Activated effector memory CD4-positive, alpha-beta T cell treated with anti-CD3 and anti-CD28 coated beads, Interleukin-2, amount 50 U/mL, for 16 hours (primary cell): ENCODE data around the gene BCOR.

Source experiments
- DNase-seq: peaks from one replicate; pipeline ENCODE4 v3.0.0-alpha.2; 2020

BCOR gene

DNA sequence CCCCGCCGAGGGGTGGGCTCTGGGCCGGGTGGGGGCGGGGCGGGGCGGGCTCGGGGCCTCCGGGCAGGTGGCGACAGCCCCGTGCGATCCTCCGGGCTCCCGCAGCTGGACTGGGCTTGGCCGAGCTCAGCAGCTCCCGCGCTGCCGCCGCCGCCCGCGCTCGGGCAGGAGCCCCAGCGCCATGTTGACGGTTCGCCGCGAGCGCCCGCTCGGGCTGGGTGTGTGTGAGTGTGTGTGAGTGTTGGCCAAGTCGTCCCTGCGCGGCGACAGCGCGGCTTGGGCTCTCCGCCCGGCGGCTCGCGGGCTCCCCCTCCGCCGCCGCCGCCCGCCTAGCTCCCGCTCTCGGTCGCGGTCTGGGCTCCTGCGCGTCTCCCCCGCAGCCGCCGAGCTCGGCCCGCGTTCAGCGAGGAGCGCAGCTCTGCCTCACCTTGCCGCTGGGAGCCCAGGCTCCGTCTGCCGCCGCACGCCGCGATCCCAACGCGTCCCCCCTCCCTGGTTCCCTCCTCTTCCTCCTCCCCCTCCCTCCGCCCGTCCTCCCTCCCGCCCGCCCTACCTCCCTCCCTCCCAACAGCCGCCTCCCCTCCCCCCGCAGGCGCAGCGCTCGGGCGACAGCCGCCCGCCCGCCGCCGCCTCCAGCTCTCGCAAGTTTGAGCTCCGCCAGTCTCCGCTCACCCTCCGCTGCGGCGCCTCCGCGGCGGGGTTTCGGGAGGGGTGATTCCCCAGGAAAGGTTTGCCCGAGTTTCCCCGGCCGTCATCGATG is at the start of gene BCOR:
TSS of gene BCOR (minus strand) at position 455 of the 760 bp plus-strand sequence. CDS start 20,029 bp downstream, outside the sequence.
- peak; percentile 91 for DNase-seq

DNA sequence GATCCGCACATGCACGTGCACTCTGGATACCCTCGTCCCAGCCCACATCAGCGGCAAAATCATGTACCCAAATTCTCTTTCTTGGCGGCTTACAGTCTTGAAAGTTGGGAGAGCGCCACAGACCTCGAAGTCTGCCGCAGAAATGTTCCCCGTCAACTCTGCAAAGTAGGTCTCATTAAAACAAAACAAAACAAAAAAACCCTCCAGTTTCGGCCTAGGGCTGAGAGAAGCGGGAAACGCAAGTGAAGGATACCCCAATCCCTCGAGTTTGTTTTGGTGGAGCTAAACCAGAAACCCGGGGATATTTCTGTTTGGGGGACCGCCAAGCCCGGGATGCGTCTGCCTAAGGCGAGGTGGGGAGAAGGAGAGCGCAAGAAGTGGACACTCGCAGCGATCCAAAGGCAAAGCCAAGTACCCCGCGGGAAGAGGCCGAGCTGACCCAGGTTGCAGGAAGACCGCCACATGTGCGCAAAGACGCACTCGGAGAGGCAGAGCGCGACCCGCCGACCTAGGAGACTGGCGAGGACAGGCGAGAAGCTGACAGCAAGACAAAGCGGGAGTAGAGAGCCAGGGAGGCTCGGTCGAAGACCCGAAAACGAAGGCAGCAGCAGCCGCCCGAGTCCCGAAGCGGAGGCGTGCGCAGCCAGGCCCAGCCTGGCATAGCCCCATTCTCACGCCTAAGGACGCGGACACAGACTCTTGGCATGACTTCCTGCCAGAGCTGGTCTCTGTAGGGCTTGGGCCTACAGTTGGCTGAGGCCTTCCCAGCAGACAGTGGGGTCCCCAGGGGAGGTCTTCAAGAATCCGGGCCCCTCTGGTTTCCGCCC is 49.6 kb upstream of the BCOR start:
- no peak for DNase-seq

DNA sequence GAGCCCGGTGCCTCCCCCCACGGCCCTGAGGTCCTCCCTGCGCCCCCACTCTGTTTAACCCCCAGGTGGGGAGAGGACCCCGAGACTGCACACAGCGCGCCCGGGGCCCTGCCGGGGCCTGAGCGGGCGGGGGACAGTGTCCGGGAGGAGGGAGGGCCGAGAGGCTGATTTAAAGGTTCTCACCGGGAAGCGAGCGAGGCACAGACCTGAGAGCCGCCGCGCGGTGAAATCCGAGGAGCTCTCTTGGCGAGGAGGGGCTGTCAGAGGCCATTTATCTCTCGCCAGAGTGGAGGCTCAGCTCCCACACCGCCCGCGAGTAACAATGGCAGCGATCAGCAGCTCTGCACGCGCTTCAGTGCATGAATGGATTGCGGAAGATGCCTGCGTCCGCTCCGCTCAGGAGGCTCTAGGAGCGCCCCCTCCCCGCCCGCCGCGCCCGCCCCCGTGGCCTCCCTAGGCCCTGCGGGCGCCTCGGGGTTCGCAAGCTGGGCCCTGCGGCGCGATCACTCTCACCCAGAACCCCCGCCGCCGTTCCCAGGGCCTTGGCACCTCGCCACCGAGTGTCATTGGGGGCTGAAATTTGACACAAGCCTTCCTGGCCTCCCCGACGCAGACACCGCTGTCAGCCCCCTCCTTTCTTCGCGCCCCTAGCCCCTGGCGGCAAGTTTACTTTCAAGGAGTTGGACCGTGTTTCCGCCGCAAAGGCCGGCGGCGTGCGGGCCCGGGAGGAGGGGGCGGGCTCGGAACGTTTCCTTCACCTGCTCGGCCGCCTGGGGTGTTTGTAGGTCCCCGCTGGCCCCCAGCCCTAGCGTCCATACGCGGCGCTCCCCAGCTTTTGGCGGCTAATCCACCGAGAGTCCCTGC is 48.7 kb upstream of the BCOR start:
- DNase-seq: peak; percentile 73

DNA sequence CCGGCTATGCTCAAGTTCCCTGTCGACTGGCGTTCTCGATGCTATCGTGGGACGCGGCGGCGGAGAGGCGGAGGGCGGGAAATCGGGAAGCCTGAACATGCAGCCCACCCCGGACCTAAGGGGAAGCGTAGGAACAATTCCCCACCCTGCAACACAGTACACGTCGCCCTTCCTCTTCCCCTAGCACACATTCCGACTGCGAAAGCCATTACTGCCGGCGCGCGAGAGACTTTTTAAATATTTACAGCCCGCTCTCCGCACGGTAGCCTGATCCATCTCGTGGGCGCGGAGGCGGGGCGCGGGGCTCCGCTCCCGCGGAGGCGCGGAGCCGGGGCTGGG is 48.1 kb upstream of the BCOR start:
- no peak for DNase-seq

DNA sequence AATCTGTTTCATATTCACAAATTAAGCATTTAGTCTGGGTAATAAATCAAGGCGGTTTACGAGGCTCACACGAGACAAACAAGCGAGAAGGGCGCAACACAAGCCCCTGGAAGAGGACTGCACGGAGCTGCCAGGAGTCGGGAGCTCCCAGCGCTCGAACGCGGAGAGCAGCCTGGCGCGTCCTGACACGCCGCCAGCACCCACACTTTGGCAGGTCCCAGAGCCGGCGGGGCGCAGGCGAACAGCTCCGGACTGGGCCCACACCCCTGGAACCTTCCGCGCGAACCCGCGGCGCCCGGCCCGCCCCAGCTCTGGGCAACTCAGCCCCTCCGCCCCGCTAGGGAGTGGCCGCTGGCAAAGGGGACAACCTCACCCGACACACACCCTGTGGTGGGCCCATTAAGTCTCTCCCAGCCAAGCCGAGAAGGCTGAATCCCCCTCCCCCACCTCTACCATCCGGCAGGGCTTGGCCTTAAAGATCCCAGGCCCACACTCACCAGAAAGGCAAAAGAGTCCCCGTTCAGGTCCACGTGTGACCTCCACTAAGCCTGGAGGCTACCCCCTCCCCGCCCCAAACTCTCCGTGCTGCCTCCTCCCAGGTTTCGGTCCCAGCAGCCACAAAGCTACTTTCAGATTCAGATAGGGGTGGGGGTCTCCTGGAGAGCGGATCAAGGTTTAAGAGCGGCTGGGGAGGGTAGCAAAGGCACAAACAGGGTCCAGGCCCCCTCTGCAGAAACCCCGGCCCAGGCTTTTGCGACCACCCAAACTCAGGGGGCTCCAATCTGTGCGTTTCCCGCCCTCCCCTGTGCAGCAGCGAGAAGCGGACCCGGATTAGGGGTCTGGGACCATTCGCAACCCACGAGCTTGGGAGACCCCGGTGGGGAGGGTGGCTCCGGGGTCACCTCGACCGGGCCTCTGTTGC is 47.5 kb upstream of the BCOR start:
- no peak for DNase-seq

DNA sequence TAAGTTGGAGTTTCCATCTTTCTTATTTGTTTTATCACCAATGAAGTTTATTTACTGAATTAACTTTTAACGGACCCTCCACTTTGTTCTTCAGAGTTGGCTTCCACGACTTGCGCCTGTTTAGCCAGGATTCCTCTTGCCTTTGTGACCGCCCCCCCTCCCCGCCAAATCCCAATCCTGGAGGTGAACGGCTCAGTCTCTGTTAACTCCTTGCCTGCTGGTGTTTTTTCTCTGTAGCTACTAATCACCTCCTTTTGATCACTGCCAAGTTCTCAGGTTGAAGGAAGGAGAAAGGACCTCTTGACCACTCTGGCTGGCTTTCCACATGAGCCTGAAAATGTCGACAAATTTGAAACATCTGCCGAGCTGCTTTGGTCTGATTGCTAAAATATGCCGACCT is 46.8 kb upstream of the BCOR start:
- no peak for DNase-seq

DNA sequence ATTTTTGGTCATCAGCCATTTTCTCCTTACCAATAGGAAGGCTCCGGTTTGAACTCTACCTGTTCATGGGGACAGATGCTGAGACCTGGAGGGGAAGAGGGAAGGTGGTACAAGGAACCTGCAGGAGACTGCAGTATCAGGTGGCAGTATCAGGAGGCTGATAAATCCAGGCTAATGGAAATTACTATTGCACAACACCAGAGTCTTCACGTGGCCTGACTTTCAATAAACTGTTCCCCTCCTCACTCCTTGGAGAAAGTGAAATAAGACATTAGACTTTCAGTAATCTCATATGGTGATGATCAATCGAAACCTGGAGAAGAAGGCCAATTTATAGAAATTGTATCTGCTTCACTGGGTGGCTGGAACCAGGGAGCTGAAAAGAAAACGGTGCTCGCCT is 46.2 kb upstream of the BCOR start:
- no peak for DNase-seq

DNA sequence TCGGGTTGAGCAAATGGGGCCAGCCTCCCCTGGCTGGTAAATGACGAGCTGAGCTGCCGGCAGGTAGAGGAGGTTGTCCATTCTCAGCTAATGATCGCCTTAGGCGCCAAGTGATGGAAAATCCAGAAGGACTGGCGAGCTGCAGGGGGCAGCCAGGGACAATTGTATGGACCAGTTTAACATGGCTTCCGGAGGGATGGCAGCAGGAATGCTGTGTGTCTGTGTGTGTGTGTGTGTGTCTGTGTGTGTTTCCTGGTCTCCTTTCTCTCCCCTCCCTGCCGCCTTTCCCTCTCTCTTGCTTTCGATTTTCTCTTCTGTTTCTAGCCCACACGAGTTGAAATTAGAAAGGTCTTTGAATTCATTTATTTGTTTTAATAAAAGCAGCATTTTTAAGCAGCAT is 45.2 kb upstream of the BCOR start:
- DNase-seq: no peak

DNA sequence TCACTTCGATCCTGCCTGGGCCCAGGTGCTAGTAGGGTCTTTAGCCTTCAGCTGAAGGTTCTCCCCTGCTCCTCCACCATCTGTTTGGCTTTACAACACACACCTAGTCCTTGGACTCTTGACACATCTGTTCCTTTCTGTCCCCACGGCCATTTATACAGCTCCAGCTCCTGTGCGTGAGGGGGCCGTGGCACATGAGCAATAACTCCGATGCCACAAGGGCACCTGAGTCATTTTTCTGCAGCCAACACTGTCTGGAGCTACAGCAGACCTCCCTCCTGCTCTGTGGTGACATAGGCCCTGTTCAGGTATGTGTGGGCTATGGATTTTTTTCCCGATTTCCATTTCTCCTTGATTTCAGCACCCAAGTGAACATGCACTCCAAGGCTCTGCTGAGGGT is 44.7 kb upstream of the BCOR start:
- no peak for DNase-seq

DNA sequence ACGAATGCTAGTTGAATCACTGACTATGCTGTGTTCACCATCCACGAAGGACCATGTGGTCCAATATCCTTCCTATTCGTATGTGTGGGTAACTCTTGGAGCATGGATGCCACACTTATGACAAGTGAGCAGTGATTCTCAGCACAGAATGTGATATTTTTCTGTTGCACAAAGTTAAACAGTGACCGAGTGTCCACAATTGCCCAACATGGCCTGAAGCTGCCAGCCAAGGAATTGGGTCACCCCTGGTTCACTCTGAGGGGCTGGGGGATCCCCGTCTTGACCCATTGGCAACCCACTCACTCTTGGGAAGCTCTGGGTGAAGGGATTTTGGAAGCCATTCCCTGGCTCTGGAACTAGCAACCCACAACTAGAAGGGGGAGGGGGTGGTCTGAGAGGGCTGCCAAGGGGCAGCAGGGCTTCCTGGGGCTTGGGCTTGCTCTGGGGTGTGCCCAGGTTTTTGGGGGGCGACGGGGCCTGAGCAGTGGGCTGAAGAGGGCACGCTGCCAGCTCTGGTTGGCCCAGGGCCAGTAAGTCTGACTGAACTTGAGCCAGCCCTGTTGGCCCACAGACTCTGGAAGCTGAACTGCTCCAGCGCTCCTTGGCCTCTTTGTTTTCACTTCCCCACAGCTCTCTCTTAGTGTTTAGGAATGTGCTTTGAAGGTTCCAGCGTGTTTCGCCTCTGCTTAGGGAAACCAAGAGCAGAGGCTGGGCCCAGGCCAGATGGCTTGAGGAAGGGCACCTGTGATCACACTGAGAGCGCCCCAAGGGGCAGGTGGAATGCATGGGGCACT is 43.1 kb upstream of the BCOR start:
- no peak for DNase-seq

DNA sequence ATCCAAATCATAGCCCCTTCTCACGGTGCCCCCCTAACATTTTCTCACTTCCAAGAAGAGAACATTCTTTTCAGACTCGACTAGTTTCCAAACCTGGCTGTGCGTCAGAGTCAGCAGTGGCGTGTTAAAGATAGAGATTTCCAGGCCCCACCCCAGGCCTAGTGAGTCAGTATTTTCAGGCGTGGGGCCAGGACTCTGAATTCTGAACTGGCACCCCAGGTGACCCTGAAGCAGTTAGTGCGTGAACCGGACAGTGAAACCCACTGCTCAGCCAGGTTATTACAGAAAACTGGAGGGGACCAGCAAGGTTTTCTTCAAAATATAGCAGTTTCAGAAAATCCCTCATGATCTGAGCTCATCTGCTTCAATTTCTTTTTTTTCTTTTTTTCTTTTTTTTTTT is 35.0 kb upstream of the BCOR start:
- no peak for DNase-seq

DNA sequence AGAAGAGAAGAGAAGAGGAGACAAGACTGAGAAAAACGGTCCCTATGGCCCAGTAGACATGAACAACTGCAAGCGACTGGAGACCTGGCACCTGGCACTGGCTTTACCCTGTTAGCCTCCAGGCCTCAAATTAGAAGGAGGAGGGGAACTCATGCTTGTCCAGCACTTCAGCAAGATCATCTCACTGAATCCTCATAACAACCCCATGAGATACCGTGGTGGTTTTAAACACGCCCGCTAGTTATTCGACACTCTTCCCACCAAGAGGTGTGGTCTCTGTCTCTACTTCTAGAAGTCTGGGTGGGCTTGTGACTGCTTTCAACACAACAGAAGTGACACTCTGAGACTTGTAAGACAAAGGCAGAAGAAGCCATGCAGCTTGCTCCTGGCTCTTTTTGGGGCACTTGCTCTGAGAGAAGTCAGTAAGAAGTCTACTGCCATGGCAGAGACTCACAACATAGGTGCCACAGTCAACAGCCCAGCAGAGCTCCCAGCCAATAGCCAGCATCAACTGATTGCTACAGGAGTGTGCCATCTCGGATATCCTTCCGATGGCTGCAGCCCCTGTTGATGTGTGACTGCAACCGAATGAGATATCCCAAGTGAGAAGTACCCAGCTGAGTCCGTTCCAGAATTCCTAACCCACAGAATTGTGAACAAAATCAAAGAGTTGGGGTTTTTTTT is 34.0 kb upstream of the BCOR start:
- DNase-seq: no peak

DNA sequence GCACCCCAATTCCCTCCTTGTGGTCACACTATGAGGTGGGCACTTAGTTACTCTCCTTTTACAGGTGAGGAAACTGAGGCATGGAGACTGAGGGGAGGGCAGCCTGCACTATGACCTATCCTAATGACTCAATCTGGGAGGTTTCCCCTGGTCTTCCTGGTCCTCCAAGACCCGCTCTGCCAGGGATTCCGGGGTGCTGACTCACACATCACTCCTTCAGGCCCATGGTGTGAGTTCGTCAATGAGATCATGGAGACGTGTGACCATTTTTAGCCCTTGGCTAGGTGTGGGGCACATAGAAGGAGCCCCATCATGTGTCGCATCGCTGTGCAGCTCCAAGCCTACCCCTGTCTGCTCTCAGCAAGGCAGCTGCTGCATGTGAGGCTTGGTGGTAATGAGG is 32.4 kb upstream of the BCOR start:
- no peak for DNase-seq

DNA sequence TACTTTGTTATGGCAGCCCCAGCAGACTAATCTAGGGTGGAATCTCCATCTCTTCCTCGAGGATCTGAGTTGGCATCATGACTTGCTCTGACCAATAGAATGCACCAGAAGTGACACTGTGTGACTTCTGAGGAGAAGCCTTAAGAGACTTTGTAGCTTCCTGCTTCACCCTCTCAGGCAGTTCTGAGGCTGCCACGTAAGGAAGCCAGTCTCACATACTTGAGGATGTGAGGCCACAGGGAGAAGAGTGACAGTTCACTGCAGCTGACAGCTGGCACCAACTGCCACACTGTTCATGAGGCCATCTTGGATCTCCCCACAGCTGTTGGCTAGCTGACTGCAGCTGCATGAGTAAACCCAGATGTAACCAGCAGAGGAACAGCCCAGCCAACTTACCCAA is 29.3 kb upstream of the BCOR start:
- no peak for DNase-seq

DNA sequence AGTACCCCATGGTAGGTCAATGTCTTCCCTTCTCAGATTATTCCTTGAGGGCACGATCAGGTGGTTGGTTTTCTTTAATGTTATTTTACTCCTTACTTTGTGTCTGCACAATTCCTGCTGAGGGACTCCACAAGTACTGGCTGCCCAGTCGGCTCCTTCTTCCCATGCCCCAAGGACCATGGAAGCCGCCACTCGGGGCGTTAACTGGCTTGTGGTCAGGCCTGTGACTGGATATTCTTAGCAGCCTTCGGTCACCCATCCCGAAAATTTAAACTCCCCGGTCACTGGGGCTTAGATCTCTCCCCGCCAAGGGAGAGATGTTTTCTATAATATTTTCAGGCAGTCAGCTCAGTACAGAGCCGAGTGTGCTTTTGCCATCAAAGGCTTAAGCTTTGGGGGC is 24.7 kb upstream of the BCOR start:
- no peak for DNase-seq

DNA sequence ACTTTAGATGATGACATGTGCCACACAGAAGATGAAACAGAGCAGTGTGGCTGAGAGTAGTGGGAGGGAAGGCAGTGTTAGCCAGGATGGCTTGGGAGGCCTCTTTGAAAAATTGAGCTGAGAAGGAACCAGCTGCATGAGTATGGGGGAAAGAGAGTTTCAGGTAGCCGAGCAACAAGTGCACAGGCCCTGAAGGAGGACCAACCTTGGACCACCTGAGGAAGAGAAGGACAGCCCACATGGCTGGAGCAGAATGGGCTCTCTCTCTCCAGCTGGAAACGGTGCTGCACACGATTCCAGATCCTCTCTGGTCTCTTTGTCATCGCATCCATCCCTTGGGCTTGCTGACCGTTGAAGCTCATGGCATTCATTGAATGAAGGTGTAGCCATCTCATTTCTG is 23.9 kb upstream of the BCOR start:
- DNase-seq: no peak

DNA sequence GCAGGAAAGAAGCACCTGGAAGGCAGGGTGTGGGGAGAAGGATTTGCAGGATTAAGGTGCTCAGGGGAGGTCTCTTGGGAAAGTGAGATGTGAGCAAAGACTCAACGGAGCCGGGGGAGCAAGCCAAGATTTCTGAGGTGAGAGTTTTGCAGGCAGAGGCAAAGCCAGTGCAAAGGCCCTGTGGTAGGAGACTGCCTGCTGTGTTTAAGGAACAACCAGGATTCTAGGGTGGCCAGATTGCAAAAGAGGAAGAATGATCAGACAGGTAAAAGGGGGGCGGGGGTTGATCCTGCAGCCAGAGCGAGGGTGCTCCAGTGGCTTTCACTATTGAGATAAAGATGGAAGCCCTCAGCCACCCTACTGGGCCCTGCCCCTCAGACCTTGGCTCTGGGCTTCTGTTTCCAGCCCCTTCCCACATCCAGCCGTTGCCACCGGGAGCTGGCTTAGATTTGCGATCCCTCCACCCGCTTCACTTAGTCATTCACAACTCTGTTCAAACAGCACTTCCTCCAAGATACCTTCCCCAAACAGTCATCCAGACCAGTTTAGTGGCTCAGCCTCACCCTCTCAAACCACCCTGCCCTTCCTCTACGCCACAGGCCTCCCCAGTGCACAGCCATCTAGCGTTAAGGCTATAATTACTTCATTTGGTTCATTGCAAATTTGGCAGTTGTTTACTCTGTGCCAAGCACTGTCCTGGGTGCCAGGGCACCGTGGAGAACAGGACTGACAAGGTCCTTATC is 23.3 kb upstream of the BCOR start:
- no peak for DNase-seq

DNA sequence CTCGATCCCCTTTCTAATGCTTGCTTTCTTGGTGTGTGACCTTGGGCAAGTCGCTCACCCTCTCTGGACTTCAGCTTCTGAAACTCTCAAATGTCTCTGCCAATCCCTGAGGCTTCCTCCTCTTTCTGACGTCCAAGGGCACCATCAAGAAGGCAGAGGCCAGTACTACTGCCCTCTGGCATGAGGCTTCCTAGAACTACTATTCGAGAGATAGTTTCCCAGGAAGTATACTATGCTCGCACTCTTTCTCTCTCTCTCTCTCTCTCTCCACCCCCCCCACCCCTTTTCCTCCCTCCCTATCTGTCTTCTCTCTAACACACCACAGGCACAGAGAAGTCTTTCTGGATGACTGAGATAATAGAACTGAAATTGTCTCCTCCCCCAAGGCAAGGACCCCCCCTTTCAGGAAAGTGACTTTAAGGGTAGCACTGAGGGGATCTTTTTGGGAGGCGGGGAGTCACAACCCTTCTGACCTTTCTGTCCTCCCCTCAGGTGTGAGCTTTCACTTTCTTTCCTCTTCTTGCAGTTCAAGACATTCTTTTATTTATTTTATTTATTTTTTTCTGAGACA is 20.0 kb upstream of the BCOR start:
- DNase-seq: no peak

DNA sequence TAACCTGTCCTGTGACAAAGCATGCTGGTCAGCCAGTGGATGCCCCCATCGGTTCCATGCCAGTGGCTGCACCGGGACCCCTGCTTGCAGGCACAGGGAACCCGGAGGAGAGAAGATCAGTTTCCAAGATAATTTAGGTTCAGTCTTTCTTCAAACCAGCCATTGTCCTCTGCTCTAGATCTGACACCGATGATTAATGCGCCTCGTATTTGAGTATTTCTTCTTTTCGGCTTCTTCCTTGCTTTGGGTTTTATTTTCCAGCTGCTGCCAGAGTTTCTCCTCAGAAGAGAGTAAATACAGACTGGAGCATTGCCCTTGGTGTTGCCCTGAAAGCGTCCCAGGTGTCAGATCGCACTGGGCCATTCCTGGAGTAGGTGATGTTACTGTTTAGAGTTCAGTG is 19.2 kb upstream of the BCOR start:
- no peak for DNase-seq

DNA sequence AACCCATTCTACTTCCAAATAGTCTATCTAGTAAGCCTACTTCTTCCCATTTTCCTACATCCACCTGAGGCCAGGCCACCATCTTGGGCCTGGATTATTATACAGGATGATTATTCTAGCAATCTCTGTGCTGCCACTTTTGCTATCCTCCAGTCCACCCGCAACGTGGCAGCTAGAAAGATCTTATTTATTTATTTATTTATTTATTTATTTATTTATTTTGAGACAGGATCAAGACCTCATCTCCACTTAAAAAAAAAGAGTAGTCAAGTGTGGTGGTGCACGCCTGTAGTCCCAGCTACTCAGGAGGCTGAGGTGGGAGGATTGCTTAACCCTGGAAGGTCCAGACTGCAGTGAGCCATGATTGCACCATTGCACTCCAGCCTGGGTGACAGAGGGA is 15.2 kb upstream of the BCOR start:
- no peak for DNase-seq
